HG02970 (cell line): Measurements from ENCODE around the gene LMOD3.

Experiments used
- ATAC-seq: cut with Tn5 transposase; IDR thresholded peaks from one replicate; pipeline ENCODE4 v1.9.1; 2021; ENCODE audit warnings: mild to moderate bottlenecking, moderate library complexity, moderate number of reproducible peaks; ENCODE audit not compliant: unreplicated experiment, low FRiP score

The LMOD3 gene

GRCh38 chr3:69126999-69127398 lies 4.6 kb upstream of the LMOD3 start:
- ATAC-seq, result no peak

- ATAC-seq, result no peak
These were observed 3.8 kb upstream of the LMOD3 start for GRCh38 chr3:69126216-69126615.

GRCh38 chr3:69121950-69122349 lies 445 bp downstream of the LMOD3 start:
- ATAC-seq, result no peak

- no peak for ATAC-seq
These were observed 882 bp downstream of the LMOD3 start for GRCh38 chr3:69121513-69121912.

GRCh38 chr3:69120879-69121464 lies 1.4 kb downstream of the LMOD3 start:
- ATAC-seq, result no peak

GRCh38 chr3:69119681-69120080 lies 2.7 kb downstream of the LMOD3 start:
- ATAC-seq, result no peak

GRCh38 chr3:69119138-69119537 lies 3.3 kb downstream of the LMOD3 start:
- no peak for ATAC-seq

- ATAC-seq, result no peak
These were observed 3.8 kb downstream of the LMOD3 start for GRCh38 chr3:69118555-69118954.

GRCh38 chr3:69116897-69117296 lies 5.5 kb downstream of the LMOD3 start:
- no peak for ATAC-seq

GRCh38 chr3:69116162-69116561 lies 6.2 kb downstream of the LMOD3 start:
- no peak for ATAC-seq

GRCh38 chr3:69115731-69116130 lies 6.7 kb downstream of the LMOD3 start:
- ATAC-seq, result no peak

GRCh38 chr3:69113536-69113935 lies 8.9 kb downstream of the LMOD3 start:
- ATAC-seq, result no peak

- no peak for ATAC-seq
These were observed 11.4 kb downstream of the LMOD3 start for GRCh38 chr3:69110941-69111546.

- ATAC-seq, result no peak
These were observed 13.6 kb downstream of the LMOD3 start for GRCh38 chr3:69108811-69109210.

- ATAC-seq, result no peak
These were observed 14.6 kb downstream of the LMOD3 start for GRCh38 chr3:69107841-69108240.

GRCh38 chr3:69105320-69105719 lies 17.1 kb downstream of the LMOD3 start:
- ATAC-seq, result no peak

- ATAC-seq, result no peak
These were observed 17.8 kb downstream of the LMOD3 start for GRCh38 chr3:69104586-69104985.

GRCh38 chr3:69103123-69103522 lies 19.3 kb downstream of the LMOD3 start:
- ATAC-seq, result no peak

- no peak for ATAC-seq
These were observed 20.0 kb downstream of the LMOD3 start for GRCh38 chr3:69102384-69102783.

GRCh38 chr3:69099576-69099975 lies 22.8 kb downstream of the LMOD3 start:
- no peak for ATAC-seq

GRCh38 chr3:69097407-69098086 lies 24.8 kb downstream of the LMOD3 start:
- ATAC-seq, result no peak

- no peak for ATAC-seq
These were observed 26.1 kb downstream of the LMOD3 start for GRCh38 chr3:69096299-69096698.
